Measurements from ENCODE around the gene AGTRAP.

AGTRAP gene

GRCh38 chr1:11735854-11736745 is at the start of gene AGTRAP:
Gene AGTRAP, plus strand, starts transcription at chr1:11736136. Its CDS starts 73 bp downstream, at chr1:11736209.
- DNase-seq = peak; percentile 97

GRCh38 chr1:11688506-11688905 is 47.4 kb upstream of the AGTRAP start:
- DNase-seq = no peak

- peak; percentile 78 for DNase-seq
These were observed 45.3 kb upstream of the AGTRAP start for GRCh38 chr1:11690397-11691301.

- peak; percentile 79 for DNase-seq
These were observed 44.5 kb upstream of the AGTRAP start, which contains the start of gene DRAXIN for GRCh38 chr1:11691302-11691914. Gene DRAXIN, plus strand, starts transcription at chr1:11691710. Its CDS starts 14,549 bp downstream, at chr1:11706259.

GRCh38 chr1:11691928-11692711 is 43.8 kb upstream of the AGTRAP start:
- peak; percentile 54 for DNase-seq

- DNase-seq = peak; percentile 62
These were observed 42.8 kb upstream of the AGTRAP start for GRCh38 chr1:11693024-11693590.

- no peak for DNase-seq
These were observed 42.0 kb upstream of the AGTRAP start for GRCh38 chr1:11693917-11694316.

GRCh38 chr1:11695861-11696260 is 40.1 kb upstream of the AGTRAP start:
- DNase-seq = no peak

- DNase-seq = peak; percentile 55
These were observed 38.6 kb upstream of the AGTRAP start for GRCh38 chr1:11697188-11697892.

- DNase-seq = no peak
These were observed 38.1 kb upstream of the AGTRAP start for GRCh38 chr1:11697893-11698210.

- DNase-seq = no peak
These were observed 35.1 kb upstream of the AGTRAP start for GRCh38 chr1:11700601-11701467.

- no peak for DNase-seq
These were observed 34.4 kb upstream of the AGTRAP start for GRCh38 chr1:11701551-11701961.

GRCh38 chr1:11701981-11702803 is 33.7 kb upstream of the AGTRAP start:
- DNase-seq = no peak

GRCh38 chr1:11703357-11704193 is 32.4 kb upstream of the AGTRAP start:
- peak; percentile 54 for DNase-seq

- peak; percentile 56 for DNase-seq
These were observed 31.8 kb upstream of the AGTRAP start for GRCh38 chr1:11704194-11704529.

GRCh38 chr1:11704691-11705475 is 31.1 kb upstream of the AGTRAP start:
- peak; percentile 44 for DNase-seq

GRCh38 chr1:11705596-11705995 is 30.3 kb upstream of the AGTRAP start:
- no peak for DNase-seq

- DNase-seq = peak; percentile 40
These were observed 29.6 kb upstream of the AGTRAP start for GRCh38 chr1:11706292-11706691.

All from islet precursor cell (in vitro differentiated cells).